ENCODE data around the gene SLC16A4. TPM values are rescaled to one million over a fixed set of nuclear protein-coding genes. Genes with fewer than 3 reads are reported as not detected.

SLC16A4 gene
- total and polyA plus RNA-seq, 2 experiments from 2014 or later: 15.6 to 28.1 TPM

DNA sequence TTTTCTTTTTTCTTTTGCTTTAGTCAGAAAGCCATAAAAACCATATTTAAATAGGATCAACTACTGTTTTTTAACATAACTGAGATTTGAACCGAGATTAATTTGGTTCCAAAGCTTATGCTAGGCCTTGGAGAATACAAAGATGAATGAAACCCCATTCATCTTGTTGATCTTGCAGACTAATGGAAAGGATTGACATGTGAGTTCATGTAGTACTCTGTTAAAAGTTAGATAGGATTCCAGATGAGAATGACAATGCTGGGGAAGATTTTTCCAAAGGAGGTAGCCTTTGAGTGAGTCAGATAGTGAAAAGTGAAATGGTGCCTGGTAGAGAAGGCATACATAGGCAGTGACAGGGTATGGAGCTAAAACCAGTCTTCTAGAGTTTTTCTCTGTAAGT, 29.0 kb downstream of the SLC16A4 start:
- H3K4me1 ChIP-seq (ENCODE audit: insufficient read depth): no peaks in the 10 kb centered on the region
- H3F3A ChIP-seq (ENCODE audit: insufficient read depth): peaks cover 4% of the 10 kb centered on the region; the same call in 1 of the 2 replicates
- no peak overlapping the region for H2AFZ ChIP-seq
- H3K9me2 ChIP-seq (ENCODE audit: insufficient read depth): no peaks in the 10 kb centered on the region
- H3K4me2 ChIP-seq (ENCODE audit: unreplicated experiment): no peak overlapping the region
- H3K4me3 ChIP-seq: no peak overlapping the region
- H4K20me1 ChIP-seq (ENCODE audit: insufficient read depth): no peaks in the 10 kb centered on the region
- H3K27ac ChIP-seq: no peak overlapping the region
- TF ChIP-seq EZH2phosphoT487 (IDR thresholded peaks at IDR 0.05; ENCODE audit: insufficient read depth, low read depth) (no peak), EZH2 (IDR thresholded peaks at IDR 0.05; ENCODE audit: insufficient read depth, poor library complexity, severe bottlenecking) (no peak)
- no peaks in the 10 kb centered on the region for H3K9me3 ChIP-seq (ENCODE audit: low read depth)
- in situ Hi-C loops (cut with MboI): no loop called here
- peaks cover 8% of the 10 kb centered on the region for H3K36me3 ChIP-seq (ENCODE audit: low read depth)
- peaks cover 86% of the 10 kb centered on the region for H3K79me2 ChIP-seq (ENCODE audit: insufficient read depth)
- 93 to 100% methylated on average over 1 of the region's 1 CpG for WGBS, 2 experiments (ENCODE audit: low coverage in 1 of 2, low lambda C conversion rate in 2 of 2, missing lambda C conversion rate in 2 of 2)
- no peak overlapping the region for H3K9ac ChIP-seq
- H3K27me3 ChIP-seq (replicated peaks; ENCODE audit: insufficient read depth): no peaks in the 10 kb centered on the region
- DNase-seq: no peak

DNA sequence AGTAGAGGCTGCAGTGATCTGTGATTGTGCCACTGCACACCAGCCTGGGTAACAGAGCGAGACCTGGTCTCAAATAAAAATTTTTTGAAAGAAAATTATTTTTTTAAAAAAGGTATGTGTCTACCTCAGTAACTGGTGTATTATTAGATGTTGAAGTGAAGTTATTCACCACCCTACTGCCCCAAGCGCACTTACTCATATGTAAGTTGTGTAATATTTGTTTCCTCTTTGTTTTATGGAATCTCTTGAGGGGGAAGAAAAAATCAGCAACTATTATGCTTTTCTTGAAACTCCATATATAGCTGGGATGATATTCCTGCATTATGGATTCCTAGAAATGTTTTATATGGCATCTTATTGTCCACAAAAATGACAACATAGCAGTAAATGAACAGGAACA, 30.4 kb downstream of the SLC16A4 start:
- Histone ChIP-seq H3K4me3 (no peak overlapping the region), H3K4me1 (ENCODE audit: insufficient read depth) (no peaks in the 10 kb centered on the region), H3K27ac (no peak overlapping the region), H2AFZ (no peak overlapping the region), H3K9ac (no peak overlapping the region), H3K36me3 (ENCODE audit: low read depth) (peaks cover 16% of the 10 kb centered on the region), H3K79me2 (ENCODE audit: insufficient read depth) (peaks cover 88% of the 10 kb centered on the region), H4K20me1 (ENCODE audit: insufficient read depth) (no peaks in the 10 kb centered on the region), H3K4me2 (ENCODE audit: unreplicated experiment) (no peak overlapping the region), H3K9me3 (ENCODE audit: low read depth) (no peaks in the 10 kb centered on the region), H3F3A (ENCODE audit: insufficient read depth) (peaks cover 4% of the 10 kb centered on the region; the same call in 1 of the 2 replicates), H3K27me3 (replicated peaks; ENCODE audit: insufficient read depth) (no peaks in the 10 kb centered on the region), H3K9me2 (ENCODE audit: insufficient read depth) (no peaks in the 10 kb centered on the region)
- in situ Hi-C loops (cut with MboI): no loop called here
- TF ChIP-seq EZH2phosphoT487 (IDR thresholded peaks at IDR 0.05; ENCODE audit: insufficient read depth, low read depth): no peak
- 98 to 99% methylated on average over 2 of the region's 2 CpGs for WGBS, 2 experiments (ENCODE audit: low coverage in 1 of 2, low lambda C conversion rate in 2 of 2, missing lambda C conversion rate in 2 of 2)
- DNase-seq: no peak

DNA sequence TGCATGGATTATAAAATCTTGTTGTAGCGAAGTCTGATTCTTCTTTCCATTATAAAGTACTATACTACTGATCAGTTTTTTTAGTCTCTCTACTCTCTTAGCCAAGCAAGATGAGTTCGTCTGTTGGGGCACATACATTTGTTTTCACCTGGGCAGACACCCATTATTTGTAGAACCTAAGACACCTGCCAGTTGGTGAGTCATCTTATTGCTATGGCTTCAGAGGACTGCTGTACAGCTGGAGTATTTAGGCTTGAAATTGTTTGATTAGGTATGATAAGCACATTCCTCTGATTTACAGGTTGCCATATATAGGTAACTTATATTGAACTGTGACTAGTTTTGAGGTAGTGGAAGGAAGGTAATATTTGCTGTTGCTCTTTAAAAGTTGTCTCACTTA, 34.4 kb downstream of the SLC16A4 start:
- no peak overlapping the region for H3K4me2 ChIP-seq (ENCODE audit: unreplicated experiment)
- no peaks in the 10 kb centered on the region; the same call in 1 of the 2 replicates for H3F3A ChIP-seq (ENCODE audit: insufficient read depth)
- no peaks in the 10 kb centered on the region for H3K9me3 ChIP-seq (ENCODE audit: low read depth)
- peaks cover 8% of the 10 kb centered on the region for H3K36me3 ChIP-seq (ENCODE audit: low read depth)
- H3K27ac ChIP-seq: no peak overlapping the region
- H3K4me1 ChIP-seq (ENCODE audit: insufficient read depth): no peaks in the 10 kb centered on the region
- H3K27me3 ChIP-seq (replicated peaks; ENCODE audit: insufficient read depth): no peaks in the 10 kb centered on the region
- peaks cover 98% of the 10 kb centered on the region for H3K79me2 ChIP-seq (ENCODE audit: insufficient read depth)
- TF ChIP-seq EZH2phosphoT487 (IDR thresholded peaks at IDR 0.05; ENCODE audit: insufficient read depth, low read depth) (no peak), EZH2 (IDR thresholded peaks at IDR 0.05; ENCODE audit: insufficient read depth, poor library complexity, severe bottlenecking) (no peak)
- no peak for DNase-seq
- WGBS, 2 experiments (ENCODE audit: low coverage in 1 of 2, low lambda C conversion rate in 2 of 2, missing lambda C conversion rate in 2 of 2): 96% methylated on average over 2 of the region's 2 CpGs
- no peak overlapping the region for H3K4me3 ChIP-seq
- no peak overlapping the region for H3K9ac ChIP-seq
- no peaks in the 10 kb centered on the region for H4K20me1 ChIP-seq (ENCODE audit: insufficient read depth)
- H3K9me2 ChIP-seq (ENCODE audit: insufficient read depth): no peaks in the 10 kb centered on the region
- no peak overlapping the region for H2AFZ ChIP-seq
- in situ Hi-C loops (cut with MboI): no loop called here

DNA sequence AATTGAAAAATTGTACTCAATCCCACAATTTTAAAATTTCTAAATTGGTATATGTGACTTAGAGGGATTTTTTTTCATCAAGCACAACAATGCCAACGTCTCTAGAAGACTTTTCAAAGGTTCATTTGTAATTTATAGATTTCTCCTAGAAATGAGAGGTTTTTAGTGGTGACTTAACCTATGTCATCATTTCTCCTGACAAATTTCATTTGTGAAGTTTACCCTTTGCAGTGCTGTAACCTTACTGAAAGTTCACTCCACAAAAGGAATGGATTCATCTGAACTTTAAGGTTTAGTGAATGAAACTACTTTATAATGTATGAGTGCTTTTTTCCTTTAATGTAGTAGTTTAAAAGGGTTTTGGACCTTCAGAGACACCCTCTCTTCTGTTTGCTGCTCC, 35.5 kb downstream of the SLC16A4 start:
- WGBS, 2 experiments (ENCODE audit: low coverage in 1 of 2, low lambda C conversion rate in 2 of 2, missing lambda C conversion rate in 2 of 2): 49 to 52% methylated on average over 1 of the region's 1 CpG
- no peak overlapping the region for H2AFZ ChIP-seq
- no peaks in the 10 kb centered on the region for H3K9me2 ChIP-seq (ENCODE audit: insufficient read depth)
- no peak for TF ChIP-seq EZH2phosphoT487 (IDR thresholded peaks at IDR 0.05; ENCODE audit: insufficient read depth, low read depth)
- no peak for TF ChIP-seq EZH2 (IDR thresholded peaks at IDR 0.05; ENCODE audit: insufficient read depth, poor library complexity, severe bottlenecking)
- H3K4me2 ChIP-seq (ENCODE audit: unreplicated experiment): no peak overlapping the region
- H3K36me3 ChIP-seq (ENCODE audit: low read depth): peaks cover 8% of the 10 kb centered on the region
- H4K20me1 ChIP-seq (ENCODE audit: insufficient read depth): no peaks in the 10 kb centered on the region
- in situ Hi-C loops (cut with MboI): no loop called here
- peaks cover 100% of the 10 kb centered on the region for H3K79me2 ChIP-seq (ENCODE audit: insufficient read depth)
- H3K27me3 ChIP-seq (replicated peaks; ENCODE audit: insufficient read depth): no peaks in the 10 kb centered on the region
- no peak for DNase-seq
- H3K4me1 ChIP-seq (ENCODE audit: insufficient read depth): no peaks in the 10 kb centered on the region
- H3K9ac ChIP-seq: no peak overlapping the region
- H3K4me3 ChIP-seq: no peak overlapping the region
- no peaks in the 10 kb centered on the region for H3F3A ChIP-seq (ENCODE audit: insufficient read depth)
- no peak overlapping the region for H3K27ac ChIP-seq
- H3K9me3 ChIP-seq (ENCODE audit: low read depth): no peaks in the 10 kb centered on the region

DNA sequence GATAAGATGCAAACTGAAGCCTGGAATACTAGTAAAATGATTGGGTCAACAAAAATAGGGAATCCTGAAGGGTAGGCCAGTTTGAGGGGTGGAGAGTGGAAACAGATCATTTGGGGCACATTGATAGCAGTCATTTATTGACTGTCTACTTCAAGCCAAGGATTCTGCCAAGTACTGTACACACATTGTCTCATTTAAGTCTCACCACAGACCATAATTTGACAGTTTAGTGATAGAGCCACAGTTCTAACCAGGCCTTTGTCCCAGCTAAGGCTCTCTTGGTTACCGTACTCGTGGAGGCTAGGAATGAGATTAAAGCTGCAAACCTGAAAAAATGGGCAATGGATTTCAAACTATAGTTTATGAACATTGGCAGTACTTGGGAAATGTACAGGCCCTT, 40.5 kb downstream of the SLC16A4 start:
- in situ Hi-C loops (cut with MboI): no loop called here
- 96 to 100% methylated on average over 2 of the region's 2 CpGs for WGBS, 2 experiments (ENCODE audit: low coverage in 1 of 2, low lambda C conversion rate in 2 of 2, missing lambda C conversion rate in 2 of 2)
- Histone ChIP-seq H2AFZ (no peak overlapping the region), H3K9ac (no peak overlapping the region), H3K4me2 (ENCODE audit: unreplicated experiment) (no peak overlapping the region), H3K27me3 (replicated peaks; ENCODE audit: insufficient read depth) (no peaks in the 10 kb centered on the region), H4K20me1 (ENCODE audit: insufficient read depth) (no peaks in the 10 kb centered on the region), H3K4me1 (ENCODE audit: insufficient read depth) (peaks cover 22% of the 10 kb centered on the region), H3K4me3 (no peak overlapping the region), H3K9me3 (ENCODE audit: low read depth) (no peaks in the 10 kb centered on the region), H3F3A (ENCODE audit: insufficient read depth) (no peaks in the 10 kb centered on the region), H3K27ac (no peak overlapping the region), H3K9me2 (ENCODE audit: insufficient read depth) (no peaks in the 10 kb centered on the region), H3K36me3 (ENCODE audit: low read depth) (peaks cover 2% of the 10 kb centered on the region; the same call in 1 of the 2 replicates), H3K79me2 (ENCODE audit: insufficient read depth) (peaks cover 100% of the 10 kb centered on the region)
- no peak for DNase-seq
- TF ChIP-seq EZH2 (IDR thresholded peaks at IDR 0.05; ENCODE audit: insufficient read depth, poor library complexity, severe bottlenecking) (no peak), EZH2phosphoT487 (IDR thresholded peaks at IDR 0.05; ENCODE audit: insufficient read depth, low read depth) (no peak)
